Esophagus muscularis mucosa (tissue), 4 donors: ENCODE data around the gene PQBP1. TPM values are rescaled to one million over a fixed set of nuclear protein-coding genes. Genes with fewer than 3 reads are reported as not detected.

Experiments
- DNase-seq: peaks from one replicate; pipeline ENCODE4 v3.0.0-alpha.2; 2017; ENCODE audit errors: extremely low spot score
- H3K27ac ChIP-seq, 4 donors: fragments of 200-600 bp; sonication (generic); replicated peaks in 1 of 4; 1 replicate in 3 of 4; 2 replicates in 1 of 4; pipeline ENCODE4 v1.5.1; 2016 to 2019; ENCODE audit warnings: mild to moderate bottlenecking in 1 of 4
- H3K27me3 ChIP-seq, 4 donors: fragments of 200-600 bp; sonication (generic); one replicate each; pipeline versions ENCODE4 v1.5.1 to v1.6.0; 2016 to 2019
- H3K36me3 ChIP-seq, 4 donors: fragments of 200-600 bp; sonication (generic); one replicate each; pipeline ENCODE4 v1.5.1; 2016 to 2019
- H3K4me1 ChIP-seq, 4 donors: fragments of 200-600 bp; sonication (generic); one replicate each; pipeline ENCODE4 v1.5.1; 2016 to 2019
- H3K4me3 ChIP-seq, 4 donors: fragments of 200-600 bp; sonication (generic); 1 replicate in 2 of 4; 2 replicates in 2 of 4; pipeline ENCODE4 v1.5.1; 2016 to 2019; ENCODE audit warnings: mild to moderate bottlenecking in 4 of 4, moderate library complexity in 1 of 4
- H3K9me3 ChIP-seq, 4 donors: fragments of 200-600 bp; sonication (generic); 1 replicate in 3 of 4; 2 replicates in 1 of 4; pipeline ENCODE4 v1.5.1; 2016 to 2019
- EP300 ChIP-seq: sonication (generic); formaldehyde crosslinking; IDR thresholded peaks from one replicate; pipeline ENCODE4 v1.6.1; 2017; ENCODE audit warnings: antibody characterized with exemption
- POLR2A ChIP-seq: fragments of 450-650 bp; IDR thresholded peaks from one replicate; pipeline ENCODE4 v1.6.1; 2017; ENCODE audit warnings: antibody characterized with exemption, moderate library complexity, mild to moderate bottlenecking, low read depth
- POLR2AphosphoS5 ChIP-seq, 2 donors: sonication (generic); formaldehyde crosslinking; IDR thresholded peaks; one replicate each; pipeline ENCODE4 v1.6.1; 2017; ENCODE audit warnings: antibody characterized with exemption in 2 of 2
- WGBS: methylation state at CpG from one replicate; pipeline ENCODE4 v1.1.5; 2018; 5-methylcytosine and 5-hydroxymethylcytosine counted together
- intact Hi-C: fragments of 100-400 bp; cut with DNase I; formaldehyde crosslinking; loops from one replicate; pipeline ENCODE4 v1.15.1; 2023
- total RNA-seq, 4 donors: library from RNA; depleted of rRNA; stranded (reverse); fragments of >200 nt; gene quantifications; one replicate each; pipeline versions ENCODE4 v1.1.0 to v1.2.1, GENCODE V29; 2016
- TF ChIP-seq, protein P1 (sequence below), 3 experiments: fragments of 200-600 bp in 2 of 3; fragments of 450-650 bp in 1 of 3; sonication (generic) in 2 of 3; IDR thresholded peaks; one replicate each; pipeline ENCODE4 v1.5.1; 2017 to 2019; ENCODE audit warnings: antibody characterized with exemption in 3 of 3, mild to moderate bottlenecking in 2 of 3, moderate library complexity in 1 of 3

The PQBP1 gene
- total RNA-seq, 4 donors from 2014 or later, result 53.6 to 81.3 (median 72.0) TPM

- Histone ChIP-seq H3K27me3 (no peaks in the 10 kb centered on the region), H3K27ac (peak overlapping the region; percentile 82 to 92 (median 86)), H3K9me3 (no peaks in the 10 kb centered on the region), H3K4me3 (no peak overlapping the region), H3K4me1 (peaks cover 3 to 32% (median 28%) of the 10 kb centered on the region in 4 donors), H3K36me3 (peaks cover 9 to 37% (median 34%) of the 10 kb centered on the region in 4 donors)
- intact Hi-C loops, result no loop called here
- no peak for DNase-seq
- TF ChIP-seq POLR2A, result no peak
- 52% methylated on average over 7 of the region's 8 CpGs for WGBS
Observed at GRCh38 chrX:48919947-48920717, 22.4 kb downstream of the PQBP1 start.

- 78% methylated on average over 4 of the region's 4 CpGs for WGBS
- DNase-seq, result no peak
- Histone ChIP-seq H3K27ac (no peak overlapping the region), H3K27me3 (no peaks in the 10 kb centered on the region), H3K9me3 (no peaks in the 10 kb centered on the region), H3K4me1 (peaks cover 3 to 32% (median 28%) of the 10 kb centered on the region in 4 donors), H3K36me3 (peaks cover 9 to 40% (median 38%) of the 10 kb centered on the region in 4 donors), H3K4me3 (no peak overlapping the region)
- intact Hi-C loops, result no loop called here
- TF ChIP-seq EP300, result no peak
- TF ChIP-seq POLR2A, result no peak
- no peak for TF ChIP-seq POLR2AphosphoS5 (IDR thresholded peaks at IDR 0.05)
- TF ChIP-seq, protein P1, sequence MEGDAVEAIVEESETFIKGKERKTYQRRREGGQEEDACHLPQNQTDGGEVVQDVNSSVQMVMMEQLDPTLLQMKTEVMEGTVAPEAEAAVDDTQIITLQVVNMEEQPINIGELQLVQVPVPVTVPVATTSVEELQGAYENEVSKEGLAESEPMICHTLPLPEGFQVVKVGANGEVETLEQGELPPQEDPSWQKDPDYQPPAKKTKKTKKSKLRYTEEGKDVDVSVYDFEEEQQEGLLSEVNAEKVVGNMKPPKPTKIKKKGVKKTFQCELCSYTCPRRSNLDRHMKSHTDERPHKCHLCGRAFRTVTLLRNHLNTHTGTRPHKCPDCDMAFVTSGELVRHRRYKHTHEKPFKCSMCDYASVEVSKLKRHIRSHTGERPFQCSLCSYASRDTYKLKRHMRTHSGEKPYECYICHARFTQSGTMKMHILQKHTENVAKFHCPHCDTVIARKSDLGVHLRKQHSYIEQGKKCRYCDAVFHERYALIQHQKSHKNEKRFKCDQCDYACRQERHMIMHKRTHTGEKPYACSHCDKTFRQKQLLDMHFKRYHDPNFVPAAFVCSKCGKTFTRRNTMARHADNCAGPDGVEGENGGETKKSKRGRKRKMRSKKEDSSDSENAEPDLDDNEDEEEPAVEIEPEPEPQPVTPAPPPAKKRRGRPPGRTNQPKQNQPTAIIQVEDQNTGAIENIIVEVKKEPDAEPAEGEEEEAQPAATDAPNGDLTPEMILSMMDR (IDR thresholded peaks at IDR 0.05), result no peak
Observed at GRCh38 chrX:48920718-48921104, 23.0 kb downstream of the PQBP1 start.

DNA sequence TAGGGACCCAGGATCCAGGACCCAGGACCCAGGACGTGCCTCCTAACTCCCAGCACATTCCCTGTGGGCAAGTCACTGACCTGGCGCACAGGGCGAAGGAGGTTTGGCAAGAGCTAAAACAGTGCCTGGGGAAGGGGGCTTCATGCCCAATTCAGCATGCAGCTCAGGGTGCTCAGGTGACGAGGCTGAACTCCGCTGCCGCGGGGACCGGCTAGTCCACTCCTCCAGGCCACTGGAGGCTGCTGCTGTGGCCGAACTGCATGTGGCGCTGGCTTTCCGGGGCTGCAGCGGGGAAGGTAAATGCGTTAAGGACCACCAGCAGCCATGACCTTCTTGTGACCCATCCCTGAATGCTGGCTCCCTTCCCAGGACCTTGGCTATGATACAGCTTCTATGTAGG lies 26.0 kb downstream of the PQBP1 start:
- intact Hi-C loops, result no loop called here
- no peak for TF ChIP-seq POLR2AphosphoS5 (IDR thresholded peaks at IDR 0.05)
- Histone ChIP-seq H3K27me3 (no peaks in the 10 kb centered on the region), H3K4me1 (peaks cover 0 to 12% (median 11%) of the 10 kb centered on the region in 4 donors), H3K27ac (no peak overlapping the region), H3K9me3 (no peaks in the 10 kb centered on the region), H3K36me3 (peaks cover 9 to 56% (median 46%) of the 10 kb centered on the region in 4 donors), H3K4me3 (no peak overlapping the region)
- DNase-seq, result no peak
- 77% methylated on average over 3 of the region's 13 CpGs for WGBS

- DNase-seq, result no peak
- Histone ChIP-seq H3K9me3 (no peaks in the 10 kb centered on the region), H3K4me1 (peaks cover 0 to 10% (median 9%) of the 10 kb centered on the region in 4 donors), H3K27me3 (no peaks in the 10 kb centered on the region), H3K36me3 (peaks cover 9 to 56% (median 46%) of the 10 kb centered on the region in 4 donors), H3K4me3 (no peak overlapping the region), H3K27ac (no peak overlapping the region)
- TF ChIP-seq, protein P1 (IDR thresholded peaks at IDR 0.05), result no peak
- TF ChIP-seq POLR2AphosphoS5 (IDR thresholded peaks at IDR 0.05) (no peak), EP300 (no peak), POLR2A (no peak)
- WGBS, result 94% methylated on average over 5 of the region's 5 CpGs
- intact Hi-C loops, result no loop called here
Observed at GRCh38 chrX:48924270-48924669, 26.5 kb downstream of the PQBP1 start.

- H3K4me3 ChIP-seq, result no peak overlapping the region
- no peak overlapping the region for H3K27ac ChIP-seq
- peaks cover 9 to 66% (median 50%) of the 10 kb centered on the region in 4 donors for H3K36me3 ChIP-seq
- TF ChIP-seq, protein P1 (IDR thresholded peaks at IDR 0.05), result no peak
- TF ChIP-seq POLR2AphosphoS5 (IDR thresholded peaks at IDR 0.05), result no peak
- TF ChIP-seq EP300, result no peak
- TF ChIP-seq POLR2A, result no peak
- no peaks in the 10 kb centered on the region for H3K4me1 ChIP-seq
- no peak for DNase-seq
- no peaks in the 10 kb centered on the region for H3K27me3 ChIP-seq
- 65% methylated on average over 5 of the region's 5 CpGs for WGBS
- intact Hi-C loops, result no loop called here
- H3K9me3 ChIP-seq, result no peaks in the 10 kb centered on the region
Observed at GRCh38 chrX:48927123-48927522, 29.4 kb downstream of the PQBP1 start.
